ENCODE data around the gene FTCDNL1. TPM values are rescaled to one million over a fixed set of nuclear protein-coding genes. Genes with fewer than 3 reads are reported as not detected.

Gene FTCDNL1
- total RNA-seq (2013), result 4.4 TPM
- polyA plus RNA-seq, result 1 to 10 TPM; 2.4 to 7.3 (median 4.1) TPM
- 1.9 and 3.8 TPM in 2 replicates for polyA minus RNA-seq
- 0.35 to 8.3 (median 1.8) reads per million in 11 experiments for total RNA-seq

GRCh38 chr2:199850718-199851500 is at the start of gene FTCDNL1:
FTCDNL1 (minus strand) TSS chr2:199851192; CDS start chr2:199848962, 2,230 bp downstream.
- Mint-ChIP-seq H3K4me3 (peak within 1 kb of the TSS; percentile 90 to 97), H3K9me3 (peaks cover 3 to 12% (median 12%) of the 10 kb centered on the region in 7 donors), H3K4me1 (peaks cover 22% of the 10 kb centered on the region), H3K27me3 (ENCODE audit: low read depth in 3 of 3) (peaks cover 0 to 2% (median 0%) of the 10 kb centered on the region in 3 donors), H3K36me3 (peaks cover 3 to 6% of the 10 kb centered on the region in 2 donors), H3K27ac (peak within 1 kb of the TSS; percentile 91 to 96 (median 93))
- Histone ChIP-seq H3K4me2 (replicated peaks; ENCODE audit: extremely low read depth, low read length, poor library complexity, severe bottlenecking) (peak within 1 kb of the TSS; percentile 89), H2AFZ (ENCODE audit: insufficient read depth, low read depth, low read length, poor library complexity, severe bottlenecking) (peak within 1 kb of the TSS; percentile 84), H3K9me3 (replicated peaks in 1 of 2; ENCODE audit: control insufficient read depth in 1 of 2, insufficient read depth in 1 of 2, low read length in 2 of 2) (peaks cover 5 to 9% of the 10 kb centered on the region in 2 donors), H3K9ac (ENCODE audit: insufficient read depth, low read length, poor library complexity, severe bottlenecking) (peak within 1 kb of the TSS; percentile 57), H3K27ac (ENCODE audit: low read depth in 1 of 2, low read length in 2 of 2) (peak within 1 kb of the TSS; percentile 43 to 66), H3K79me2 (ENCODE audit: insufficient read depth, low read length) (no peaks in the 10 kb centered on the region), H3K4me1 (ENCODE audit: control insufficient read depth in 1 of 2, insufficient read depth in 2 of 2, low read length in 2 of 2) (peaks cover 16 to 23% of the 10 kb centered on the region in 2 donors), H4K20me1 (ENCODE audit: insufficient read depth, low read length) (no peaks in the 10 kb centered on the region), H3K27me3 (ENCODE audit: control insufficient read depth in 2 of 2, insufficient read depth in 2 of 2, low read length in 2 of 2) (no peaks in the 10 kb centered on the region), H3K36me3 (replicated peaks in 1 of 2; ENCODE audit: control insufficient read depth in 1 of 2, insufficient read depth in 2 of 2, low read length in 2 of 2) (peaks cover 0 to 5% of the 10 kb centered on the region in 2 donors), H3K4me3 (replicated peaks in 1 of 3; ENCODE audit: low read depth in 2 of 3, low read length in 3 of 3) (peak within 1 kb of the TSS; percentile 38 to 81 (median 66))
- peak; percentile 32 for TF ChIP-seq CTCF (IDR thresholded peaks at IDR 0.05)
- under 1% methylated on average over 77 of the region's 80 CpGs for WGBS (ENCODE audit: insufficient coverage)
- peak; percentile 48 to 78 (median 57) for DNase-seq
- intact Hi-C loops (cut with micrococcal nuclease), result no loop called here

GRCh38 chr2:199896617-199897016 is 45.6 kb upstream of the FTCDNL1 start:
- no peaks in the 10 kb centered on the region for H3K36me3 Mint-ChIP-seq
- no peak overlapping the region for H3K27ac Mint-ChIP-seq
- H3K9me3 Mint-ChIP-seq, result peaks cover 0 to 3% (median 0%) of the 10 kb centered on the region in 7 donors

More at GRCh38 chr2:199896617-199897016, 45.6 kb upstream of the FTCDNL1 start:
- Histone ChIP-seq H3K79me2 (ENCODE audit: insufficient read depth, low read length) (no peaks in the 10 kb centered on the region), H3K27ac (ENCODE audit: low read depth in 1 of 2, low read length in 2 of 2) (no peak overlapping the region), H3K4me1 (ENCODE audit: control insufficient read depth in 1 of 2, insufficient read depth in 2 of 2, low read length in 2 of 2) (no peaks in the 10 kb centered on the region), H3K9me3 (replicated peaks in 1 of 2; ENCODE audit: control insufficient read depth in 1 of 2, insufficient read depth in 1 of 2, low read length in 2 of 2) (no peaks in the 10 kb centered on the region), H3K4me2 (replicated peaks; ENCODE audit: extremely low read depth, low read length, poor library complexity, severe bottlenecking) (no peak overlapping the region), H3K36me3 (replicated peaks in 1 of 2; ENCODE audit: control insufficient read depth in 1 of 2, insufficient read depth in 2 of 2, low read length in 2 of 2) (no peaks in the 10 kb centered on the region), H2AFZ (ENCODE audit: insufficient read depth, low read depth, low read length, poor library complexity, severe bottlenecking) (no peak overlapping the region), H4K20me1 (ENCODE audit: insufficient read depth, low read length) (no peaks in the 10 kb centered on the region), H3K4me3 (replicated peaks in 1 of 3; ENCODE audit: low read depth in 2 of 3, low read length in 3 of 3) (no peak overlapping the region), H3K9ac (ENCODE audit: insufficient read depth, low read length, poor library complexity, severe bottlenecking) (no peak overlapping the region), H3K27me3 (ENCODE audit: control insufficient read depth in 2 of 2, insufficient read depth in 2 of 2, low read length in 2 of 2) (no peaks in the 10 kb centered on the region)
- DNase-seq, result no peak
- Mint-ChIP-seq H3K4me1 (no peaks in the 10 kb centered on the region), H3K27me3 (ENCODE audit: low read depth in 3 of 3) (peaks cover 0 to 1% (median 1%) of the 10 kb centered on the region in 3 donors), H3K4me3 (no peak overlapping the region)
- intact Hi-C loops (cut with micrococcal nuclease), result no loop called here
- 100% methylated on average over 1 of the region's 2 CpGs for WGBS (ENCODE audit: insufficient coverage)
- no peak for TF ChIP-seq CTCF (IDR thresholded peaks at IDR 0.05)

Data from CD14-positive monocyte (primary cell).